Measurements from ENCODE around the gene LEO1.

LEO1 gene

DNA sequence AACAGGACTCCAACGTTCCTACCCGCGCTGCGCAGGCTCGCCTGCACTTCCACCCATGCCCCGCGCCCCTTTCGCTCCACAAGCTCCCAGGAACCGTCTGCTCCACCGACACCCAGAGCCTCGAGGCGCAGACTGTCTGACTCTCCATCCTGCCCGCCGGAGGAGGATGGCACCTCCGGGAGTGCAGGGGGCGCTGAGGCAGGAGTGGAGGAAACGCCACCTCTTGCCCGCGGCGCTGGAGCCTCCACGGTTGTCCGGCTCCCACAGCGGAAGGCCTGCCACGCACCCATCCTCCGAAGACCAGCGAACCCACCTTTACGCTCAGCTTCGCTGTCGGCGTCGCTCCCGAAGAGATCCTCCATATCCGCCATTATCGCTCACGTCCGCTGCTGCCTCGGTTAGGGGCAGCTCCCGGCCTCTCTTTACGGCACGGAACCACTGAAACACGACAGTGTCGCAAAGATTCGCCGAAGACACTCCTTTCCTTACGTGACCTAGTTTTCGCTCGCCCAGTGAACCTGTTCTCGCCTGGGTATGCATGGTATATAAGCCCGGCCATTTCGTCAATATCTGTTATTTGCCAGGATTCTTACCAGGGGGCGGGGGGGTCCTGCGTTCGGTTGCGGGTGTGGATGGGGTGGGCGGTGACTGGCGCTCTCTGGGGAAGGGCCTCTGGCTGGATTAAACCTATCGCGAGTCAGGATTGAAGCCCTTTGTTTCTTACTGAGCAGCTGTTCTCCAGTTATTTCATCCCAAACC is at the start of gene LEO1:
Gene LEO1, minus strand, starts transcription at position 404 of the 759 bp plus-strand sequence. Its CDS starts 33 bp downstream, at position 371.
- peak; percentile 64 for DNase-seq

DNA sequence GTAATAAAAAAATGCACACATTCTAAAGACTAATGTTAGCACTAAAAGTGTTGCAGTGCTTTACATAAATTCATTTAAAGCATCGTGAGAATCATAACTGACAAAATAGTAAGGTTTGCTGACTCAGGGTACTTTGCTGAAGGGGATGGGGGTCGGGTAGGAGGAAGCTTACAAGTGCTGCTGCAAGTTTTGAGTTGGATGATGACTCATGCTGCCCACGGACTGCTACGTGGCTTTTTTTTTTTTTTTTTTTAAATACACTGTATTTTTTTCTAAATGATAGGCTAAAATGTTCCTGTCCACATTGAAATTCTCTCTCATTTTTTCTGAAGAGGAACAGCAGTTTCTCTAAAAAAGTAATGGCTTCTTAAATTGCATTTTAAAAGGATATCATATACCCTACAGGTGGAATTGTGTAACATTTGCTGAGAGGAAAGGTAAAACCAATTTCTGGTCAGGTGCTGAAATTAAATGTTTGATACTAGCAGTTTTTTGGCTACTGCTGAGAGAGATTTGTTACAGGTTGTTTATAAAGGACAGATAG is 49.6 kb upstream of the LEO1 start:
- DNase-seq = no peak

GRCh38 chr15:52020221-52021085 is 48.9 kb upstream of the LEO1 start:
- DNase-seq = no peak

DNA sequence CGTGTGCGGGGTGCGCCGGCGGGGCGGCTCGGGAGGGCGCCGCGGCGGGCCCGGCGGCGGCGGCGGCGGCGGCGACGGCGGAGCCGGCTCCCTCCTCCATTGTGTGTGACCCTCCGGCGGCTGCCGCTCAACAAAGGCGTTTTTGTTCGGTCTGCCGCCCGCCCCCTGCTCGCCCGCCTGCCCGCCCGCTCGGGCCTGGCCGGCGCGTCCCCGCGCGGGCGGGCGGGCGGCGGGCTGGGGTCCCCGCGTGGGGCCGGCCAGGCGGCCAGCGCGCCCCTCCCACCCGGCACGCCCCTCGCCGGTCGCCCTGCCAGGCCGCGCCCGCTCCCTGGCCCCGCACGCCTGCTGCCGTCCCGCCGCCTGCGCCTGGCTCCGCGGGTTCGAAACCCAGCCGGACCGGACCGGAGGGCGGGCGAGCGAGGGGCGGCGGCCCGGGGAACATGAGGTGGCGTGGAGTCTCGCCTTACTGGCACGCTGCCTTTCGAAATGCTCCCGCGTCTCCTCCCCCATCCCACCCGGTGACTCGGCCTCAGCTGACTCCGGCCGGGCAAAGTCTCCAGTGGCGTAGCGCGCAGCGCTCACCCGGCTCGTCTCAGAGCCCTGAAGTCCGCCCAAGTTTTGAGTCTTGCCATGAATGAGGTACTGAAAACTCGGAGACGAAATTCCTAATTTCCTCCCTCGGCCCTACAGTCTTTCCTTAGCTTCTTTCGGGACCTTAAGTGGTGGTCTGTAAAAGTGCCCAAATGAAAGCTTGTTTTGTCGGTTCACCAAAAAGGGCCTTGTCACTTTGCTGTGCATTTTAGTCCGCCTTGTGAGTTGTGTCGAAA is 48.0 kb upstream of the LEO1 start:
- DNase-seq = no peak

DNA sequence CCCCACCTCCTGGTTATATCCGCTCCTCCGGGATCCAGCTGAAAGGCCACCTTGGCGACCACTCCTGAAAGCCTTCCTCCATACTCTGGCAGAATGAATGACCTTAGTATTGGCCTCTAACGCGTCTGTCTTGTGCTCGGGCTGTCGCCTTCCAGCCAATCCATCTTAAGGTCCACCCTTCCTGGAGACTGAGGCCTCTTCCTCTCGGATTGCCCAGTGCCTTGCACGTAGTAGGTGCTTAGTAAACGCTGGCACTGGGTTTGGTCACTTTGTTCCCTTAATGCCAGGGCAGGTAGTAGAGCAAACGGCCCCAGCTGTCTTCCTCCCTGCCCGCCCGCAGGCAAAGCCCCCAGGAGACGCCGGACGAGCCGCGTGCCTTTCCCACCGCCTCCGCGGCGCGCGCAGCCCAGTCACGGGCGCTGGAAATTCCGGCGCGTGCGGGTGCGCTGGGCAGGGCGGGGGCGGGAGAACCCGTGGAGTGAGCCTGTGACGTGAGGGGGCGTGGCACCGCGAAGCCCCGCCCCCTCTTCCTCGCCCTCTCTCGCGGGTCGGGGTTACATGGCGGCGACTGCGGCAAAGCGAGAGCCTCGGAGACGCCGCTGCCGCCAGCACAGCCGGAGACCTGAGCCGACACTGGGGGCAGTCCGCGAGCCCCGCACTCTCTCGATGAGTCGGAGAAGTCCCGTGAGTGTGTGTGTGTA is 47.3 kb upstream of the LEO1 start, which contains the start of gene MAPK6:
Gene MAPK6, plus strand, starts transcription at position 527 of the 701 bp plus-strand sequence. CDS start 27,242 bp downstream, outside the sequence.
- DNase-seq = no peak

- DNase-seq = no peak
These were observed 46.7 kb upstream of the LEO1 start for GRCh38 chr15:52018244-52018643.

- no peak for DNase-seq
These were observed 44.7 kb upstream of the LEO1 start for GRCh38 chr15:52016316-52016715.

DNA sequence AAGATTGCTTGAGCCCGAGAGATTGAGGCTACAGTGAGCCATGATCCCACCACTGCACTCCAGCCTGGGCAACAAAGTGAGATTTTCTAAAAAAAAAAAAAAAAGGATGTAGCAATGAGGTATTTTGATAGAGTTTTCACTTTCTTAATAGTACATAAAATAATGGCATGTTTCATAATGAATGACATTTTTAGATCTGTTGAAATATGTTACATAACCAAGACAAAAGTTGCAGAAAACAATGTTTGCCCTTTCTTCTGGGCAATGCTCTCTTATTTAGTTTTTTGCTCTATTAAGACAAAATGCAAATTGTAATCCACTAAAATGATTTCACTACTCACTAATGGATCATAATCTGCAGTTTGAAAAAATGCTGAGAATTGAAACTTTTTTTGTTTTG is 43.0 kb upstream of the LEO1 start:
- no peak for DNase-seq

DNA sequence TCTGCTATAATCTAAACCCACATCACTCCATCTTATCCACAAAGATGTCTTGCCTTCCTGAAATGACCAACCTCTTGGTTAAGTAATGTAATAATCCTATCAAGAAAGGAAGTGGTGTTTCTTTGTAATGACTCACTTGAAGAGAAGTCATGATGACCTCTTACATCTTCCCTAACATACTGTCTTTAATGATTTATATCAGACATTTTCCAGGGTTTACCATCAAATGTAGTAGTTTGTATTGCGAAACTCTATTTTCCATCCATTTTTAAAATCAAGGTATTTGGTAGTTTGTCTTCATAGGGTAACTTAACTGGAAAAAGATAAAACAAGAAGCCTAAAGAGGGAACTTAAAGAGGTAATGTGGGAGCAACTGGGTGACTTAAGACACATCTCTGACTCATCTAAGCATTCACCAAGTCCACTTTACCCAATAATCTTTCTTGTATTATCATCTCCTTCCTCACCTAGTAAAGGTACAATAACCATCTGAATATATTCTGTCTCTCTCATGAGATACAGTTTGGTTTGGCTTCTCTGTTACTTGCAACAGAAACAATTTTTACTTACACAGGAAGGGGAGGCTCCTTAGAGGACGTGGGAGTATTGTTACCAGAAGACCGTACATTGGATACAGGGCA is 41.7 kb upstream of the LEO1 start:
- no peak for DNase-seq

- DNase-seq = no peak
These were observed 40.6 kb upstream of the LEO1 start for GRCh38 chr15:52012210-52012609.

DNA sequence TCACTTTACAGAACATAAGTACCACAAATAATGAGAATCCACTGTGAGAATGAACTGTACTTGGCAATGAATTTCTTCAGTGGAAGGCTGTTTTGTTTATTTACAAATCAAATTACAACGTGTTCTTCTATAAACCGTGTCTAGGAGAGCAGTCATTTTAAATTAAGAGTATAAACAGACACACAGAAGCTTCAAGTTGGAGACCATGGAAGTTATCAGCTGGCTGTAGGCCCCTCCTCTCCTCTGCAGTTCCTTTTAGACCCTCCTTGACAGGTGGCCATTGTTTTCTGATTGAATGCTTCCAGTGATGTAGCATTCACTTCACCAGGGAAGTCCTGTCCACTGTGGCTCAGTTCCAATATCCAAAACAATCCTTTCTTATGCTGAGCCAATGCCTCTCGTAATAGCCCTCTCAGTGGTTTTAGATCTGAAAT is 40.1 kb upstream of the LEO1 start:
- no peak for DNase-seq

DNA sequence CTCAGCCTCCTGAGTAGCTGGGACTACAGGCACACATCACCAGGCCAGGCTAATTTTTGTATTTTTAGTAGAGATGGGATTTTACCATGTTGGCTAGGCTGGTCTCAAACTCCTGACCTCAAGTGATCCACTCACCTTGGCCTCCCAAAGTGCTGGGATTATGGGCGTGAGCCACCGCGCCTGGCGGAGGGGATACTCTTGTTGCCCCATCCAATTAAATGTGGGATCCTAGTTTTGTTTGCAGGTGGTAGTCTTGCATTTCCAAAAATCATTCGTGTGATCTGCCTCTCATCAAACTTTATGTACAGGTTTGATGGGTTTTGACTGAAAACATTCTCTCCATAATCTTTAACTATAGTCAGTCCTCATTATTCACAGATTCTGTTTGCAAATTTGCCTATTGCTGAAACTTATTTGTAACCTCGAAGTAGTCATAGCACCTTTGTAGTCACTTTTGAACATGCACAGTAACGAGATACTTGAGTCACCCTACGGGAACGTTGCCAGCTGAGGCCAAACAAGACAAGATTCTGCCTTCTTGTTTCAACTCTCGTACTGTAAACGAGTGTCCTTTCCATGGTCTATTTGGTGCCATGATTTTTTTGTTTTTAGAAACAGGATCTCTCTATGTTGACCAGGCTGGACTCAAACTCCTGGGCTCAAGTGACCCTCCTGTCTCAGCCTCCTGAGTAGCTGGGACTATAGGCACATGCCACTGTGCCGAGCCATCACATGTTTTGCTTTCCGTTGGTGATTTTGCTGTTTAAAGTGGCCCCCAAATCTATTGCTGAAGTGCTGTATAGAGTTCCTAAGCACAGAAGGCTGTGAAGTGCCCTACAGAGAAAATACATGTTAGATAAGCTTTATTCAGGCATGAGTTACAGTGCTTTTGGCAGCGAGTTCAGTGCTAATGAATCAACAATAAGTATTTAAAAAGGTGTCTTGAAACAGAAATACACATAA is 39.3 kb upstream of the LEO1 start:
- no peak for DNase-seq

DNA sequence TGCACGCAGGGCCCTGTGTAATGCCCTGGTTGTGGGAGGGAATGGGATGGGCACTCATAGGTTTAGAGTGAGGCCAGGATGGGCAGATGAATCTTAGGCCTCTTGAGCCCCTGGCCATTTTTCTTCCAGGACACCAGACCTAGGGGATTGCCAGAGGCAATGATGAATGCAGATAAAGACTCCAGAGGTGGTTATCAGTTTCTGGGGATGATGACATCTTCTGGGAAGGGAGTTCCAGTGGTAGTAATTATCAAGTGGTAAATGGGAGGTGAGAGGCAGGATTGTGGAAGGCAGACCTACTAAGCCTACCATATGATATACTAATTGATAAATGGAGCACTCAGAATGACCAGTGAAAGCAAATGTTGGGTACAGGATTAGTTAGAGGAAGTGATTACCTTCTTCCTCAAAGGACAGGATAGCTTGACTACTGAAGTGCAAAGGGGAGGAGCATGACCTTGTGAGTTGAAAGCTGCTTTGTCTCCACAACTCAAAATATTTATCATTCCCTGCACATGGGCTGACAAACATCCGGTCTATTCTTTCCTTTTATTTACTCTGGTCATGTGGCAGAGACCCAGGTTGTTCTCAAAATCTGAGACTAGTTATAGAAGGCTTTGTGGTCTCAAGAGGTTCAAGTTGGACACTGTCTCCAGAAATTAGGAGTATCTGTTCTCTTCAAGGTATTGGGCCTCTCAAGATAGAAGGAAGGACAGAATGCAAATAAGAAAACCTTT is 37.3 kb upstream of the LEO1 start:
- no peak for DNase-seq

- no peak for DNase-seq
These were observed 36.8 kb upstream of the LEO1 start for GRCh38 chr15:52008359-52008697.

DNA sequence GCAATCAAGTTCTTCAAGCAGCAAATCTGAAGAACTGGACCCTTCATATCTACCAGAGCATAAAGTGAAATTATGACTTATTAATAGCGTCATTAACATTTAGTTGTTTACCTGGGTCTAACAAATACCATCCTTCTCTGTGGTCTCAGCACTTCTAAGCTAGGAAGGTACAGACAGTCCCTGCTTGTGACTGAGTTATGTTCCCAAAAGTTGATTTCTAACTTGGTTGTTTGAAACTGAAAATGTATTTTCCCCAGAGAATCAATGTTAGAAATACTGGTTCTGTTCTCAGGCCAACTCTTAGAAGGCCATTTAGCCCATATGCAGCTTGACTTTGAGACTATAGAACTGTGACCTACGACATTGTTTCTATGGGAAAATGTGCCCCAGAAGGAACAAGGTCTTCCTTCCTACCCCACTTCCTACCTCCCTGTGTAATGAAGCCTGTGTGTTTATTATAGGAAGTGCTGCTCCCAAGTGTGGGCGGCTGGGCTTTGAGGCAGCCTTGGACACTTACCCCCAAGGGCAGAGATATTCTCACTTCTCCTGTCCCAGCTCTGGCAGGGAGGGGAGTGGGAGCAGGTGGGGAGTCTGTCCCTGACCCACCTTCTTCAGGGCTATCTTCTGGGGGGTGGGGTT is 35.2 kb upstream of the LEO1 start:
- no peak for DNase-seq

GRCh38 chr15:52005748-52006701 is 34.4 kb upstream of the LEO1 start:
- no peak for DNase-seq

DNA sequence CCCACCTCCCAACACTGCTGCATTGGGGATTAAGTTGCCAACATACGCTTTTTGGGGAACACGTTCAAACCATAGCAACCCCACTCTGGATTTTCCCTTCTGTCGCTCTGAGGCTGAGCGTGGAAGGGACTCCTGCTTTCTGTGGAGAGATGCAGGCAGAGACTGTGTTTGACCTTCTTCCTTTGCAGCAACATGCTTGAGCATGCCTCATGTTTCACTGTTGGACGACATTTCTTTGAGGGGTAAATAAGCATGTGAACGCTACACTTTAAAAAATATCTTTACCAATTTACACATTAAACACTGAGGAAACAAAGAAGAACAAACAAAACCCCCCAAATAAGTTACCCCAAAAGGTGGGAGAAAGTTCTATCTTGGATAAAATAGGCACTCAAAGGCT is 33.2 kb upstream of the LEO1 start:
- DNase-seq = no peak

DNA sequence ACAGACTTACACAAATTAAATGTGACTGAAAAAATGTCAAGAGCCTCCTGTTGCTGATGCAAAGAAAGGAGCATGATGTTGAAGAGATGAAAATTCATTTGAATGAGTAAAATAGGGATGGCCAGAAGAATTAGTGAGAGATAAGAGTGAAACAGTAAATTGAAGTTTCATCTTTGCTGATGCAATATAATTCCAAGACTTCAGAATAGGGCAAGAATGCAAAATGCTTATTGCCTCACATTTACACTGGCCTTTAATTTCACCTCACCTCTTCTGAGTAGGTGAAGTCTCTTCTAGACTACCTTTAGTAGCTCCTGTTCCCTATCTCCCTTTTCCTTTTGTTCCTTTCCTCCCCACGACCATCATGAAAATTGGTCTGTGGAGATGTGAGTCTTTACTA is 32.1 kb upstream of the LEO1 start:
- no peak for DNase-seq

All from NCI-H187 treated with DMSO at 0.1 percent for 48 hours (cell line).